T-helper 2 cell (primary cell): ENCODE data around the gene CHRNA5.

Experiments used
- DNase-seq, 5 experiments: peaks; one replicate each; pipeline versions ENCODE4 v3.0.0 to v3.0.0-alpha.2; 2012 to 2022

Gene CHRNA5

DNA sequence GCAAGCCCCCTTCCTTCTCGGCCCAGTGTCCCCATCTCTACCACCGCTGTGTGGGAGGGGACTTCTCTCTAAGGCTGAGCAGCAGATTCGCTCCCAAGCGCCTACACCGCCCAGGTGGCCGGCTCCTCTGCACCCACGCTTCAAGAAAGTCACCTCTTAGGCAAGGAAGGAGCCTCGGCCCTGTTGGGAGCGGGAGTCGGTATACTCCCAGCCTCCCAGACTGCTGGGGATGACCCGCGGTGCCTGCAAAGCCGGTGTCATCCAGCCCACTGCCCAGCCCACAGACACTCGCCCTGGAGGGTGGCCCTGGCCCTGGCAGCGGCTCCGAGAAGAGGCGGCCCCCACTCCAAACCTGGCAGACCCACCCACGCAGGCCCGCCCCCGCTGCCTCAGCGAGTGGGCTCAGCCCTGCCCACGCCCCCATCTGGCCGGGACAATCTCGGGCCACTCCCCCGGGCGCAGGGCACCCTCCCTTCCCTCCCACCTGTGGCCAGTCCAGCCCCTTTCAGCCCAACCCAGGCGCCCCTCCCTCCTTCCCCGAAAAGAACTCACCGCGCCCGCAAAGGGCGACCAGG, 75.3 kb downstream of the CHRNA5 start:
- no peak for DNase-seq

DNA sequence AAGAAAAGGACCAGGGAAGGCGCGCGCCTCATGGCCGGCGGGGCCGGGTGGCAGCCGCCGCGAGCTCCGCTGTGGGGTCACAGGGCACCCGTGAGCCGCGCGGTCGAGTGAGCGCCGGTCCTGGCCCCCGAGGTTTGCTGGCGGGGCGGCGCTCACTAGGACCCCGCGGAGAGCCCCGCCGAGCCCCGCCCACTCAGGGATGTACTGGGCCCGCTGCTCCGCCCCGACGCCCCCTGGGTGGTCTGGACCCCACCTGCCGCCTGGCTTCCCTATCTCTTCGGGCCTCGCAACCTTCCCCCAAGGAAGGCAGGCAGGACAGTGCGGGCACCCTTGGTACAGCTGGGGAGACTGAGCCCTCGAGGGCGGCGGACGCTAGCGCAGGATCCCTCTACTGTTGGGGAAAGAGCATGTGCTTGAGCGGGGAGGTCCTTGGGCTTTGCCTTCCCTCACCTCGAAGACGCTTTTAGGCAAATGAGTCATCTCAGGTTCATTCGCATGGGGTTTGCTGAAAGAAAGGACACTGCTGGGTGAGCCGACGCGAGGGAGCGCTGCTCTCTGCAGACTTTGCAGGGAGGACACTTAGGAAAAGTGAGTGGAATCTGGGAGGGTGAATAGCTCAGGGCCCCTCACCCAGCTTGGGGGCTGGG, 75.9 kb downstream of the CHRNA5 start, which contains the start of gene CHRNB4:
Gene CHRNB4, minus strand, starts transcription at position 109 of the 647 bp plus-strand sequence. Its CDS starts 77 bp downstream, at position 32.
- DNase-seq = no peak

DNA sequence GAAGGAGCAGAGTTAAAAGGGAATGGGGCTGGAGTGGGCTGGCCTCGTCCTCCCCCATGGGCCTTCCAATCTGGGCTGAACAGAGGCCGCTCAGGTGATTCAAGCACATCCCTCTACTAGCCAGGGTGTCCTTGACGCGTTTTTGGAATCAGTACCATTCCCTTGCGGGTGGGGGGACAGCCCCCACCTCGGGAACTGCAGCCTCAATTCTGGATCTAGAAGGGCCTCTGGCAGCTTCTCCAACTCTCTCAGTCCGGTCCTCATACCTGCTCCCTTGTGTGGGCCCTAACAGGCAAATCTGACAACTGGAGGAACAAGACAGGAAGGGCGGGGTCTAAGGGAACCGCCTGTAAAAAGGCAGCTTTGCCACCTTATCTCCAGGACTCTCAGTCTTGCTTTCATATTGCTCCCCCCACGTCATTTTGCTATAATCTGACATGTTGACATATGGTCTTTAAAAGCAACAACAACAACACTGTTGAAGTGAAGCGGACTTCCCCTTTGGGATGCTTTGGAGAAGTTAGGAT, 76.5 kb downstream of the CHRNA5 start:
- DNase-seq = no peak

- no peak for DNase-seq
Measured at GRCh38 chr15:78642331-78642730, 77.0 kb downstream of the CHRNA5 start.
